Upper lobe of left lung (tissue), 4 donors: ENCODE results near the gene ETV7.

Experiments
- POLR2A ChIP-seq, 4 donors: fragments of 450-650 bp; IDR thresholded peaks; one replicate each; pipeline ENCODE4 v1.5.1; 2016 to 2017; ENCODE audit warnings: antibody characterized with exemption in 4 of 4, mild to moderate bottlenecking in 2 of 4
- POLR2AphosphoS5 ChIP-seq, 2 donors: sonication (generic); formaldehyde crosslinking; IDR thresholded peaks; one replicate each; pipeline ENCODE4 v1.5.1; 2017; ENCODE audit warnings: antibody characterized with exemption in 2 of 2
- TF ChIP-seq, protein P1 (sequence below), 6 experiments: fragments of 450-650 bp in 4 of 6; fragments of 200-600 bp in 2 of 6; sonication (generic) in 2 of 6; IDR thresholded peaks; one replicate each; pipeline ENCODE4 v1.5.1; 2016 to 2019; ENCODE audit warnings: antibody characterized with exemption in 6 of 6

- TF ChIP-seq, protein P1, sequence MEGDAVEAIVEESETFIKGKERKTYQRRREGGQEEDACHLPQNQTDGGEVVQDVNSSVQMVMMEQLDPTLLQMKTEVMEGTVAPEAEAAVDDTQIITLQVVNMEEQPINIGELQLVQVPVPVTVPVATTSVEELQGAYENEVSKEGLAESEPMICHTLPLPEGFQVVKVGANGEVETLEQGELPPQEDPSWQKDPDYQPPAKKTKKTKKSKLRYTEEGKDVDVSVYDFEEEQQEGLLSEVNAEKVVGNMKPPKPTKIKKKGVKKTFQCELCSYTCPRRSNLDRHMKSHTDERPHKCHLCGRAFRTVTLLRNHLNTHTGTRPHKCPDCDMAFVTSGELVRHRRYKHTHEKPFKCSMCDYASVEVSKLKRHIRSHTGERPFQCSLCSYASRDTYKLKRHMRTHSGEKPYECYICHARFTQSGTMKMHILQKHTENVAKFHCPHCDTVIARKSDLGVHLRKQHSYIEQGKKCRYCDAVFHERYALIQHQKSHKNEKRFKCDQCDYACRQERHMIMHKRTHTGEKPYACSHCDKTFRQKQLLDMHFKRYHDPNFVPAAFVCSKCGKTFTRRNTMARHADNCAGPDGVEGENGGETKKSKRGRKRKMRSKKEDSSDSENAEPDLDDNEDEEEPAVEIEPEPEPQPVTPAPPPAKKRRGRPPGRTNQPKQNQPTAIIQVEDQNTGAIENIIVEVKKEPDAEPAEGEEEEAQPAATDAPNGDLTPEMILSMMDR (IDR thresholded peaks at IDR 0.05) = no peak
- TF ChIP-seq POLR2AphosphoS5 (IDR thresholded peaks at IDR 0.05) (no peak), POLR2A (IDR thresholded peaks at IDR 0.05) (no peak)
These were observed 48.3 kb downstream of the ETV7 start for GRCh38 chr6:36339146-36339545.
